Ovary (tissue), 9 donors: ENCODE results near the gene ZMIZ1. TPM values are rescaled to one million over a fixed set of nuclear protein-coding genes. Genes with fewer than 3 reads are reported as not detected.

Source experiments
- DNase-seq, 5 donors: peaks; one replicate each; pipeline ENCODE4 v3.0.0-alpha.2; 2019 to 2020
- H3K27ac ChIP-seq, 2 donors: fragments of 200-600 bp; one replicate each; pipeline versions ENCODE4 v1.5.1 to v1.8.0; 2019 to 2022
- H3K27me3 ChIP-seq: fragments of 200-600 bp; one replicate; pipeline ENCODE4 v1.8.0; 2022
- H3K36me3 ChIP-seq: fragments of 200-600 bp; sonication (generic); one replicate; pipeline ENCODE4 v1.5.1; 2019
- H3K4me1 ChIP-seq: one replicate; pipeline ENCODE4 v1.8.1; 2013; ENCODE audit warnings: mild to moderate bottlenecking, moderate library complexity; ENCODE audit not compliant: insufficient read depth
- H3K4me3 ChIP-seq: fragments of 200-600 bp; sonication (generic); one replicate; pipeline ENCODE4 v1.5.1; 2017
- H3K9me3 ChIP-seq, 2 donors: fragments of 200-600 bp in 1 of 2; sonication (generic) in 1 of 2; one replicate each; pipeline versions ENCODE4 v1.5.1 to v1.8.1; 2013 to 2019; ENCODE audit warnings: mild to moderate bottlenecking in 1 of 2, moderate library complexity in 1 of 2
- CTCF ChIP-seq, 3 donors: fragments of 450-650 bp in 2 of 3; fragments of 200-600 bp in 1 of 3; IDR thresholded peaks; one replicate each; pipeline versions ENCODE4 v1.5.1 to v1.8.0; 2016 to 2022; ENCODE audit warnings: antibody characterized with exemption in 3 of 3, mild to moderate bottlenecking in 1 of 3
- EP300 ChIP-seq: sonication (generic); formaldehyde crosslinking; IDR thresholded peaks from one replicate; pipeline ENCODE4 v1.6.1; 2017; ENCODE audit warnings: antibody characterized with exemption
- POLR2A ChIP-seq: fragments of 450-650 bp; IDR thresholded peaks from one replicate; pipeline ENCODE4 v1.6.1; 2017; ENCODE audit warnings: antibody characterized with exemption, mild to moderate bottlenecking, moderate library complexity
- WGBS, 3 donors: extraction: QIAGEN DNeasy Blood & Tissue Kit in 1 of 3; methylation state at CpG; one replicate each; pipeline versions ENCODE4 v1.1.5 to v1.1.7; 2013 to 2017; 5-methylcytosine and 5-hydroxymethylcytosine counted together
- intact Hi-C, 4 donors: fragments of 100-400 bp; cut with DNase I; formaldehyde crosslinking; loops; one replicate each; pipeline versions ENCODE4 v1.11.0 to v1.15.1; 2022 to 2023
- polyA plus RNA-seq, 2 donors: library from polyadenylated mRNA; stranded (reverse); fragments of 200-250 nt in 1 of 2; fragments of 350-450 nt in 1 of 2; fragmentation: Illumina TruSeq in 1 of 2; extraction: RNeasy Lipid Tissue Mini Kit (QIAGEN cat#74804) in 1 of 2; gene quantifications; one replicate each; pipeline ENCODE4 v1.2.3, GENCODE V29; 2013 to 2014
- total RNA-seq, 7 donors: library from RNA; depleted of rRNA in 2 of 7; stranded (reverse); fragments of >200 nt in 2 of 7; fragmentation: NEBNext Ultra II Directional in 3 of 7; extraction: Animal tissue kit (Norgen Biotek cat#: 25700) in 3 of 7; gene quantifications; one replicate each; pipeline versions ENCODE4 v1.1.0 to v1.2.4, GENCODE V29; 2016 to 2023
- donor health status: DM: no; HTN: no; CAD: no; lungs with moderate emphysema.
- donor health status: DM: no; HTN: no; CAD: no.
- donor health status: Bipolar disorder and iron deficiency.
- donor health status: DM: yes; HTN: yes; CAD: no.
- donor health status: DM: no; HTN: no; CAD: no.
- donor health status: DM: yes; HTN: yes; CAD: no.

The ZMIZ1 gene
- total and polyA plus RNA-seq, 9 donors: 30.3 to 117 (median 69.1) TPM

GRCh38 chr10:79320820-79321493, 252.2 kb downstream of the ZMIZ1 start:
- intact Hi-C loops: no loop called here
- WGBS, 3 donors: 86 to 90% (median 87%) methylated on average over 7 of the region's 7 CpGs
- no peak for DNase-seq
- no peaks in the 10 kb centered on the region for H3K9me3 ChIP-seq
- no peaks in the 10 kb centered on the region for H3K27me3 ChIP-seq
- H3K4me1 ChIP-seq: peaks cover 14% of the 10 kb centered on the region
- TF ChIP-seq EP300 (no peak), CTCF (IDR thresholded peaks at IDR 0.05) (no peak), POLR2A (no peak)
- H3K4me3 ChIP-seq: no peak overlapping the region
- no peaks in the 10 kb centered on the region for H3K36me3 ChIP-seq
- H3K27ac ChIP-seq: no peak overlapping the region

GRCh38 chr10:79321494-79321882, 252.7 kb downstream of the ZMIZ1 start:
- H3K36me3 ChIP-seq: no peaks in the 10 kb centered on the region
- H3K4me3 ChIP-seq: no peak overlapping the region
- TF ChIP-seq POLR2A: no peak
- no peak for TF ChIP-seq EP300
- TF ChIP-seq CTCF (IDR thresholded peaks at IDR 0.05): no peak
- DNase-seq: no peak
- intact Hi-C loops: no loop called here
- H3K4me1 ChIP-seq: peaks cover 14% of the 10 kb centered on the region
- H3K9me3 ChIP-seq: no peaks in the 10 kb centered on the region
- no peak overlapping the region for H3K27ac ChIP-seq
- no peaks in the 10 kb centered on the region for H3K27me3 ChIP-seq
- 61 to 69% (median 63%) methylated on average over 2 of the region's 2 CpGs for WGBS, 3 donors

- intact Hi-C loops: no loop called here
- peaks cover 12% of the 10 kb centered on the region for H3K4me1 ChIP-seq
- H3K36me3 ChIP-seq: no peaks in the 10 kb centered on the region
- no peak overlapping the region for H3K27ac ChIP-seq
- DNase-seq: no peak
- H3K4me3 ChIP-seq: no peak overlapping the region
- no peaks in the 10 kb centered on the region for H3K9me3 ChIP-seq
- no peaks in the 10 kb centered on the region for H3K27me3 ChIP-seq
- no peak for TF ChIP-seq POLR2A
- no peak for TF ChIP-seq CTCF (IDR thresholded peaks at IDR 0.05)
- no peak for TF ChIP-seq EP300
These were observed 253.2 kb downstream of the ZMIZ1 start for GRCh38 chr10:79321951-79322350.

GRCh38 chr10:79322616-79323543, 254.1 kb downstream of the ZMIZ1 start:
- H3K27me3 ChIP-seq: no peaks in the 10 kb centered on the region
- H3K4me3 ChIP-seq: no peak overlapping the region
- intact Hi-C loops: no loop called here
- H3K9me3 ChIP-seq: no peaks in the 10 kb centered on the region
- 78 to 84% (median 83%) methylated on average over 15 of the region's 15 CpGs for WGBS, 3 donors
- TF ChIP-seq CTCF (IDR thresholded peaks at IDR 0.05) (no peak), POLR2A (no peak), EP300 (no peak)
- DNase-seq: no peak
- no peak overlapping the region for H3K27ac ChIP-seq
- peaks cover 5% of the 10 kb centered on the region for H3K4me1 ChIP-seq
- no peaks in the 10 kb centered on the region for H3K36me3 ChIP-seq
